Small intestine (tissue), 7 donors: ENCODE data around the gene PYGM. TPM values are rescaled to one million over a fixed set of nuclear protein-coding genes. Genes with fewer than 3 reads are reported as not detected.

ENCODE experiments used
- DNase-seq, 2 donors: peaks; one replicate each; pipeline versions ENCODE4 v3.0.0 to v3.0.0-alpha.2; 2013
- FAIRE-seq: peaks from 2 replicates; lab custom pipeline; 2012; peaks lifted over from hg19 to GRCh38; lab: Jason Lieb, UNC
- H3K27ac ChIP-seq, 3 donors: one replicate each; pipeline ENCODE4 v1.5.1; 2013; ENCODE audit warnings: low read length in 2 of 3, mild to moderate bottlenecking in 2 of 3, control low read depth in 1 of 3, inconsistent platforms in 1 of 3, low read depth in 1 of 3, moderate library complexity in 1 of 3
- H3K27me3 ChIP-seq, 3 donors: one replicate each; pipeline ENCODE4 v1.6.1; 2013; ENCODE audit warnings: low read length in 3 of 3, inconsistent platforms in 1 of 3; ENCODE audit not compliant: control insufficient read depth in 3 of 3, insufficient read depth in 3 of 3
- H3K36me3 ChIP-seq, 3 donors: one replicate each; pipeline ENCODE4 v1.6.1; 2013; ENCODE audit warnings: low read length in 3 of 3, inconsistent platforms in 1 of 3, low read depth in 1 of 3, mild to moderate bottlenecking in 1 of 3, moderate library complexity in 1 of 3; ENCODE audit not compliant: control insufficient read depth in 3 of 3, insufficient read depth in 2 of 3
- H3K4me1 ChIP-seq, 3 donors: one replicate each; pipeline ENCODE4 v1.6.1; 2013; ENCODE audit warnings: low read length in 2 of 3, inconsistent platforms in 1 of 3, low read depth in 1 of 3, mild to moderate bottlenecking in 1 of 3, moderate library complexity in 1 of 3; ENCODE audit not compliant: control insufficient read depth in 3 of 3, insufficient read depth in 2 of 3
- H3K4me3 ChIP-seq, 3 donors: one replicate each; pipeline ENCODE4 v1.5.1; 2013; ENCODE audit warnings: low read length in 3 of 3, control low read depth in 1 of 3, inconsistent platforms in 1 of 3, low read depth in 1 of 3, mild to moderate bottlenecking in 1 of 3, moderate library complexity in 1 of 3
- H3K9me3 ChIP-seq, 2 donors: one replicate each; pipeline ENCODE4 v1.6.1; 2013; ENCODE audit warnings: low read depth in 1 of 2, low read length in 1 of 2; ENCODE audit not compliant: control insufficient read depth in 2 of 2, insufficient read depth in 1 of 2
- WGBS, 3 donors: extraction: QIAGEN DNeasy Blood & Tissue Kit; methylation state at CpG; one replicate each; pipeline ENCODE4 v1.1.7; 2013; 5-methylcytosine and 5-hydroxymethylcytosine counted together
- polyA plus RNA-seq, 4 donors: library from polyadenylated mRNA; stranded (reverse) in 3 of 4; unstranded in 1 of 4; fragments of 200-250 nt in 3 of 4; fragments of 120-200 nt in 1 of 4; gene quantifications; one replicate each; pipeline versions ENCODE4 v1.2.1 to v1.2.3, GENCODE V29; 2013
- donor health status: healthy with polysubstance abuse.
- donor health status: control.
- donor health status: control.
- donor health status: Bipolar disorder and iron deficiency.
- donor health status: healthy.

PYGM gene
- polyA plus RNA-seq, 4 donors = 0.54 to 1.5 (median 1.1) TPM

GRCh38 chr11:64747961-64748665 lies 11.7 kb downstream of the PYGM start:
- WGBS, 3 donors = 85 to 91% (median 90%) methylated on average over 15 of the region's 15 CpGs

GRCh38 chr11:64746486-64746885 lies 13.3 kb downstream of the PYGM start:
- no peak for FAIRE-seq
- 74 to 77% (median 77%) methylated on average over 10 of the region's 10 CpGs for WGBS, 3 donors

More at GRCh38 chr11:64747961-64748665, 11.7 kb downstream of the PYGM start:
- Histone ChIP-seq H3K4me3 (no peak overlapping the region), H3K27me3 (peaks cover 0 to 44% (median 0%) of the 10 kb centered on the region in 3 donors), H3K4me1 (peaks cover 0 to 19% (median 0%) of the 10 kb centered on the region in 3 donors), H3K9me3 (no peaks in the 10 kb centered on the region), H3K27ac (no peak overlapping the region), H3K36me3 (peaks cover 0 to 4% (median 0%) of the 10 kb centered on the region in 3 donors)
- no peak for DNase-seq
- no peak for FAIRE-seq

GRCh38 chr11:64745521-64746328 lies 14.0 kb downstream of the PYGM start:
- no peak for FAIRE-seq
- H3K27me3 ChIP-seq = peaks cover 0 to 67% (median 0%) of the 10 kb centered on the region in 3 donors

More at GRCh38 chr11:64746486-64746885, 13.3 kb downstream of the PYGM start:
- peaks cover 0 to 33% (median 0%) of the 10 kb centered on the region in 3 donors for H3K4me1 ChIP-seq
- H3K27me3 ChIP-seq = peaks cover 0 to 59% (median 0%) of the 10 kb centered on the region in 3 donors
- peak overlapping the region in 1 of 3 donors; percentile 91 for H3K27ac ChIP-seq
- H3K9me3 ChIP-seq = no peaks in the 10 kb centered on the region
- DNase-seq = no peak
- H3K36me3 ChIP-seq = peaks cover 0 to 2% (median 0%) of the 10 kb centered on the region in 3 donors
- no peak overlapping the region for H3K4me3 ChIP-seq

GRCh38 chr11:64745189-64745520 lies 14.6 kb downstream of the PYGM start:
- H3K9me3 ChIP-seq = no peaks in the 10 kb centered on the region
- DNase-seq (peak; percentile 36 to 61), FAIRE-seq (no peak)
- peaks cover 0 to 34% (median 0%) of the 10 kb centered on the region in 3 donors for H3K4me1 ChIP-seq
- peaks cover 0 to 72% (median 0%) of the 10 kb centered on the region in 3 donors for H3K27me3 ChIP-seq
- H3K36me3 ChIP-seq = no peaks in the 10 kb centered on the region
- WGBS, 3 donors = 1 to 2% (median 2%) methylated on average over 15 to 20 of the region's 20 CpGs
- H3K4me3 ChIP-seq = peak overlapping the region; percentile 32 to 74 (median 64)
- H3K27ac ChIP-seq = peak overlapping the region; percentile 56 to 91 (median 58)

More at GRCh38 chr11:64745521-64746328, 14.0 kb downstream of the PYGM start:
- WGBS, 3 donors = 1 to 3% (median 2%) methylated on average over 49 to 52 of the region's 52 CpGs
- H3K9me3 ChIP-seq = no peaks in the 10 kb centered on the region
- H3K36me3 ChIP-seq = no peaks in the 10 kb centered on the region
- peak overlapping the region; percentile 32 to 74 (median 64) for H3K4me3 ChIP-seq
- H3K4me1 ChIP-seq = peaks cover 0 to 34% (median 0%) of the 10 kb centered on the region in 3 donors
- peak overlapping the region; percentile 56 to 91 (median 58) for H3K27ac ChIP-seq
- peak; percentile 45 to 47 for DNase-seq

GRCh38 chr11:64744544-64745188 lies 15.1 kb downstream of the PYGM start:
- DNase-seq (no peak), FAIRE-seq (no peak)
- peak overlapping the region in 1 of 3 donors; percentile 91 for H3K27ac ChIP-seq
- WGBS, 3 donors = 0 to 1% (median 1%) methylated on average over 31 to 88 of the region's 89 CpGs
- no peaks in the 10 kb centered on the region for H3K9me3 ChIP-seq
- no peaks in the 10 kb centered on the region for H3K36me3 ChIP-seq
- peaks cover 0 to 77% (median 0%) of the 10 kb centered on the region in 3 donors for H3K27me3 ChIP-seq
- peak overlapping the region; percentile 32 to 74 (median 64) for H3K4me3 ChIP-seq
- H3K4me1 ChIP-seq = peaks cover 0 to 34% (median 0%) of the 10 kb centered on the region in 3 donors

- Histone ChIP-seq H3K27ac (peak within 1 kb of the TSS in 1 of 3 donors; percentile 91), H3K4me3 (peak within 1 kb of the TSS; percentile 32 to 74 (median 64)), H3K36me3 (peaks cover 0 to 3% (median 0%) of the 10 kb centered on the region in 3 donors), H3K27me3 (peaks cover 0 to 83% (median 0%) of the 10 kb centered on the region in 3 donors), H3K4me1 (peaks cover 0 to 34% (median 0%) of the 10 kb centered on the region in 3 donors), H3K9me3 (no peaks in the 10 kb centered on the region)
- WGBS, 3 donors = 1 to 2% (median 1%) methylated on average over 52 to 57 of the region's 57 CpGs
- no peak for FAIRE-seq
- peak; percentile 35 to 57 for DNase-seq
Observed at GRCh38 chr11:64743591-64744543, 15.9 kb downstream of the PYGM start, which contains the start of gene RASGRP2. TSS of gene RASGRP2 (minus strand) at chr11:64744142. CDS start at chr11:64742866, 1,276 bp downstream.

GRCh38 chr11:64742889-64743590 lies 16.7 kb downstream of the PYGM start:
- H3K27ac ChIP-seq = peak overlapping the region in 1 of 3 donors; percentile 73
- peaks cover 0 to 81% (median 0%) of the 10 kb centered on the region in 3 donors for H3K27me3 ChIP-seq
- WGBS, 3 donors = 0 to 2% (median 1%) methylated on average over 22 to 58 of the region's 58 CpGs

More at GRCh38 chr11:64742889-64743590, 16.7 kb downstream of the PYGM start:
- peak; percentile 31 to 53 for DNase-seq
- no peak for FAIRE-seq
- Histone ChIP-seq H3K4me1 (peaks cover 0 to 34% (median 0%) of the 10 kb centered on the region in 3 donors), H3K36me3 (peaks cover 0 to 3% (median 0%) of the 10 kb centered on the region in 3 donors), H3K4me3 (peak overlapping the region; percentile 32 to 64 (median 42)), H3K9me3 (no peaks in the 10 kb centered on the region)
